Vagina (tissue), 2 donors: ENCODE results near the gene AQP12A.

Experiments
- POLR2A ChIP-seq, 2 donors: fragments of 450-650 bp; IDR thresholded peaks; one replicate each; pipeline ENCODE4 v1.6.1; 2017; ENCODE audit warnings: antibody characterized with exemption in 2 of 2, mild to moderate bottlenecking in 2 of 2, moderate library complexity in 2 of 2
- POLR2AphosphoS5 ChIP-seq, 2 donors: sonication (generic); formaldehyde crosslinking; IDR thresholded peaks; one replicate each; pipeline ENCODE4 v1.9.0; 2017; ENCODE audit warnings: antibody characterized with exemption in 2 of 2, mild to moderate bottlenecking in 2 of 2, low read depth in 1 of 2; ENCODE audit not compliant: insufficient read depth in 1 of 2
- TF ChIP-seq, protein P1 (sequence below), 3 experiments: fragments of 450-650 bp in 2 of 3; fragments of 200-600 bp in 1 of 3; sonication (generic) in 1 of 3; IDR thresholded peaks; one replicate each; pipeline ENCODE4 v1.5.1; 2017 to 2019; ENCODE audit warnings: antibody characterized with exemption in 3 of 3, mild to moderate bottlenecking in 2 of 3, moderate library complexity in 2 of 3

DNA sequence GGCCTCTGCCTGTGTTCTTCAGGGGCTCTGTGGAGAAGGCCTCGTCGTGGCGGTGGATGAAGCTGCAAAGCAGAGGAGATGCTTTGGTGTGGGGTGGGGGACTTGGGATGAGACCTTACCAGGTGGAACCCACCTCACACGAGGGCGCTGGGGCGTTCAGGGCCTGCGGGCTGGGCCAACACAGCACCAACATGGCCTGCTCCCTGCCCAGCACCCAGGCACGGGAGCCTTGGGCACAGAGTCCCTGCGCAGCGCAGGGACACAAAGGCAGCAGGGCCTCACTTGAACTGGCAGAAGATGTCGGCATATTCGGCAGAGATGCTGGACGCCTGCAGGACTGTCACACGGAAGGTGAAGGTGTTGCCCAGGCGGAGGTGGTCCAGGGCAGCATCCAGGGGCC, 53.8 kb downstream of the AQP12A start:
- TF ChIP-seq POLR2AphosphoS5 (IDR thresholded peaks at IDR 0.05; ENCODE audit: insufficient read depth in 1 of 2, low read depth in 1 of 2) (no peak), POLR2A (IDR thresholded peaks at IDR 0.05) (no peak)
- TF ChIP-seq, protein P1, sequence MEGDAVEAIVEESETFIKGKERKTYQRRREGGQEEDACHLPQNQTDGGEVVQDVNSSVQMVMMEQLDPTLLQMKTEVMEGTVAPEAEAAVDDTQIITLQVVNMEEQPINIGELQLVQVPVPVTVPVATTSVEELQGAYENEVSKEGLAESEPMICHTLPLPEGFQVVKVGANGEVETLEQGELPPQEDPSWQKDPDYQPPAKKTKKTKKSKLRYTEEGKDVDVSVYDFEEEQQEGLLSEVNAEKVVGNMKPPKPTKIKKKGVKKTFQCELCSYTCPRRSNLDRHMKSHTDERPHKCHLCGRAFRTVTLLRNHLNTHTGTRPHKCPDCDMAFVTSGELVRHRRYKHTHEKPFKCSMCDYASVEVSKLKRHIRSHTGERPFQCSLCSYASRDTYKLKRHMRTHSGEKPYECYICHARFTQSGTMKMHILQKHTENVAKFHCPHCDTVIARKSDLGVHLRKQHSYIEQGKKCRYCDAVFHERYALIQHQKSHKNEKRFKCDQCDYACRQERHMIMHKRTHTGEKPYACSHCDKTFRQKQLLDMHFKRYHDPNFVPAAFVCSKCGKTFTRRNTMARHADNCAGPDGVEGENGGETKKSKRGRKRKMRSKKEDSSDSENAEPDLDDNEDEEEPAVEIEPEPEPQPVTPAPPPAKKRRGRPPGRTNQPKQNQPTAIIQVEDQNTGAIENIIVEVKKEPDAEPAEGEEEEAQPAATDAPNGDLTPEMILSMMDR (IDR thresholded peaks at IDR 0.05): no peak
